Activated CD4-positive, alpha-beta T cell treated with anti-CD3 and anti-CD28 coated beads for 24 hours (primary cell): ENCODE measurements around the gene PAK1.
"Not testable (repeated sequence)": the region's sequence is repeated elsewhere in the genome, so short reads cannot be mapped to it uniquely, and the experiment has no call there.

Experiments used
- DNase-seq, 2 donors: peaks; one replicate each; pipeline ENCODE4 v3.0.0-alpha.2; 2020; ENCODE audit warnings: low read depth in 2 of 2

The PAK1 gene

DNA sequence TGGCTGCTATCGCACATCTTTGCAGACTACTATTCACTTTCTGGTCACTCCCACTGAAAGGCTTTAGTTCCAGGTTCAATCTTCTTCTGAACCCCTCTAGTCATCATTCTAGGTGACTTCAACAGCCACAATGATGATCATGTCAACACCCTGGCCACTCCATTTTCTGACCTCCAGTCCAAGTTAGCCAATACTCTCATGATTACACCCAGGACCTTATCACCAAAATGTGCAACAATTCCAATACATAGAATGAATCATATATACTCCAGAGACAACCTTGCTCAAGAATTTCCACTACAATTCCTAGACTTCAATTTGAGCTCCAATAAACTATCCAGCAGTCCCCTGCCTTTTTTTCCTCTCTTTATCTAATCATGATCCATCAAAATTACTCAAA is 70.7 kb downstream of the PAK1 start:
- no peak for DNase-seq

DNA sequence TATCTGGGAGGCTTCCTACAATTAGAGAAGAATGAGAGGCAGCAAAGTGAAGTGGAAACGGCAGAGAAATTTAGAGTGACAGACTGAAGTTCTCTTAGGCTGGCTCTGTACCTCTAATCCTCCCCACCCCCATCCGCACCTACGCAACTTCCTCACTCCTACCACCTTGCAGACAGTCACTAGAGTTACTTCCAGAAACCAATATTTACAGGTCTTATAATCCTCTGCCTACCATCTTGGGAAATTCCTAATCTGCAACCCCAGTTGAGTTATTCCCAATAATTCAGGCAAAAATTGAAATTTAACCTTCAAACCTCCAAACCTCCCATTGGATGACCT is 71.7 kb downstream of the PAK1 start:
- DNase-seq: no peak

GRCh38 chr11:77401486-77402217 is 72.2 kb downstream of the PAK1 start:
- DNase-seq: no peak

GRCh38 chr11:77400775-77401449 is 73.0 kb downstream of the PAK1 start:
- DNase-seq: no peak

DNA sequence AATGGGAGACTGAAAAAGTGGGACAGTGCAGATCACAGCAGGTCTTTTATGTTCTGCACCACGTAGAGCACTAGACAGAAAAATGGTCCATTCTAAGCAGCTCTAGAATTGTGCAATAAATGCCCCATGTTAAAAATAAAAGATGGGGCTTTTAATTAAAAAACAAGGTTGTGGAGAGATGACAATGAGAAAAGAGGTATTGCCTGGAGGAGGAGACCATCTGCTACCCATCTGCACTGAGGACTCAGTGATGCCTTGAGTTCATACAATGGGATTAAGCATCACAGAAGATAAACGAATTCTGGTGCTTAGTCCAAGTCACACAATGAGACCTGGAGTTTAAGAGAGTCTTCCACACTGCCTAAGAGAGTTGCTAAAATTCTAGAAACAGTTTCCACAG is 73.6 kb downstream of the PAK1 start:
- no peak for DNase-seq

GRCh38 chr11:77397631-77398030 is 76.3 kb downstream of the PAK1 start:
- DNase-seq: no peak

DNA sequence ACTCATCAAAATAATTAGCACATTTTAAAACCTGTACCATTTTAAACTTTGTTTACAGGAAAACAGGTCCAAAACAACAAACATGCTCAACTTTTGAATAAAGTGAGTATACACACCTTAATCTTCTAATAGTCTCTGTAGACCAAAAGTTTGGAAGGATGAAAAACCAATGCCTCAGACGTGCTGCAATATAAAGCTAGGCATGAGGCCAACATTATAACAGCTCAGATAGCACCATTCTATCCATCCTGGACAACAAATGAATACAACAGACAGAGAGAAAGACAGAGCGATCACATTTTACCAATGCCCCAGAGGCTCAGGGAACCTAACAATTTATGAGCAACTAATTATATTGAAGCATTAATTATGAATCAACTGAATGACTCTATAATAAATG is 77.0 kb downstream of the PAK1 start:
- no peak for DNase-seq

- no peak for DNase-seq
Measured at GRCh38 chr11:77396305-77396704, 77.6 kb downstream of the PAK1 start.

DNA sequence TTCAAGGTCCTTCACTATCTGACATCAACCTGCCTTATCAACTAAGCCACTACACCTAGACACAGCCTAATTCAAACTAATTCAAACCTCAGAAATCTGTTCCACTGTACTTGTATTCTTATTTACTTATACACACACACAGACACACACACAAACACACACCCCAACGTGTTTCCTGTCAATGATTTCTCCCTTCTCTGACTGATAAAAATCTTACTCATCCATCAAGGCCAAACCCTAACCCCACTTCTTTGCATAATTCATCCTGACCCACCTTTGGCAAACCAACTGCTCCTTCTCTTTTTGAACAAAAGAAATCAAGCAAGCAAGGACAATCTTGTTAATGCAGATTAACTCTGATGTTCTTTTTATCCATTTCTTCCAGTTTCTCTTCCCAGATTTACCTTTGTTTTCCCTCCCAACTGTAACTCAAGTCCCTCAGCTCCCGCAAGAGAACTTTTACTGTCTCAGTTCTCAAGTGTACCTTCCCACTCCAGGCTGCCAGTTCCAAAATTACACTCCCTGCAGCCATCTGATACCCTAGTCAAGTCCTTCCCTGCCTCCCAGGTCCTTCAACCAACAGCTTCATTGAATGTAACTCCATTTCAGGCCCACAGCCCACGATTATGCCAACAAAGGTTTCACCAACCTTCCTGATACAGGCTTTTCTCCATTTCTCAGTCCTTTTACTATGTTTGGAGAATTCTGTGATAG is 78.3 kb downstream of the PAK1 start:
- DNase-seq: no peak

DNA sequence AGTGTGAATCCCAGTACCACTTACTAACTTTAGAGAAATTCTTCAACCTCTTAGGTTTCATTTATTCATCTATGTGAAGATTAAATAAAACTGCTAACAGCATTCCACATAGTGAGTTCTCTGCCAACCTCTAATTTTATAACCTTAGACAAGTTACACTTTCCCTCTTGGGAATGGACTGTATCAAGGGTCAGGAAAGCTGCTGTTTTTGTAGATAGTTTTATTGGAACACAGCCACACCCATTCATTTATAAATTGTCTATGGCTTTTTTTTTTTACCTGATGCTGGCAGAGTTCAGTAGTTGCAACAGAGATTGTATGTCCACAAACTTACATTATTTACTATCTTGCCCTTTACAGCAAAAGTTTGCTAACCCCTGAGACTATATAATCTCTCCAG is 81.1 kb downstream of the PAK1 start:
- no peak for DNase-seq

DNA sequence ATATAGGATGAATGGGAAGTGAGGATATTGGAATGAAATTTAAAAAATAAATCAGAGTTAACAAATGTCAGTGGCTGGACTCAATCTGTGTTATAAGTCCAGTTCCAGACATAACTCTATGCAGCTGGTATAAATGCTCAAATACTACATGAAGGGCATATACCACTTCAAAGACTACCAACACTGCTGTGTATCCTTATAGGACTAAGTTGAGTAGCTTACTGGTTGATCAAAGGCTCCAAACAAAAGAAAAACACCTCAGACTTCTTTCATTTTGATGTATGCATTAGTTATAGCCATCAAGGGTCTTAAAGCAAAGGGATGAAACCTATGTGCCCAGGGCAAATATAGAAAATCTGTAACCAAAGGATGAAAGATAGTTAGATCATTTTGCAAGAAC is 86.2 kb downstream of the PAK1 start:
- DNase-seq: no peak

DNA sequence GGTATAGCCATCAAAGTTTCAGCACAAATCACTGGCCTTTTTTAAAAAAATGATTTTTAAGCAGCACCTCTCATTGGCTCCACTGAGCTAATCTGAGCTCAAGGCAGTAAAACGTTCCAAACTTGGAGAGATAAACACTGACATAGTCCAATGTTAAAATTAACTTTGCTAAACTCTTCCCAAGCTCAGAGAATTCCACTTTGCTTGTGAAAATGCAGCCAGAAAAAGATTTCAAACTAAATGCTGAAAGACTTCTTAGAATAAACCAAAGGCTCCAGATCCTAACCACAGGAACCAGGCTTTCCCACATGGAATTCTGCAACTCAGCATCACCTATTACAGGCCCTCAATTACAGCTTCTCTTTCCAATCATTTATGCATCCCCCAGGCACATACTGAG is 87.7 kb downstream of the PAK1 start:
- DNase-seq: no peak

DNA sequence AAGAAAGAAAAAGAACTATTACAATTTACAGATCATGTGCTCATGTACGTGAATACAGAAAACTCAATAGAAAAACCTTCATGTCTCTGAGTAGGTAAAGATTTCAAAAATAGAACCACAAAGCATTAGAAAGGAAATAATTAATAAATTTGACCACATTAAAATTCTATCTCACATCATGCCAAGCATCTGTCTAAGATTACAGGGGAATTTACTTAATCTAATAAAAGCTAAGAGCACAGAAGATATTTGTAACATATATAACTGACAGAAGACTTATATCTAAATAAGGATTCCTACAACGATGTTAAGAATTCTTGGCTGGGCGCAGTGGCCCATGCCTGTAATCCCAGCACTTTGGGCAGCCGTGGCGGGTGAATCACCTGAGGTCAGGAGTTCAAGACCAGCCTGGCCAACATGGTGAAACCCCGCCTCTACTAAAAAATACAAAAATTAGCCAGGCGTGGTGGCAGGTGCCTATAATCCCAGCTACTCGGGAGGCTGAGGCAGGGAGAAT is 88.6 kb downstream of the PAK1 start:
- DNase-seq: not testable (repeated sequence)

DNA sequence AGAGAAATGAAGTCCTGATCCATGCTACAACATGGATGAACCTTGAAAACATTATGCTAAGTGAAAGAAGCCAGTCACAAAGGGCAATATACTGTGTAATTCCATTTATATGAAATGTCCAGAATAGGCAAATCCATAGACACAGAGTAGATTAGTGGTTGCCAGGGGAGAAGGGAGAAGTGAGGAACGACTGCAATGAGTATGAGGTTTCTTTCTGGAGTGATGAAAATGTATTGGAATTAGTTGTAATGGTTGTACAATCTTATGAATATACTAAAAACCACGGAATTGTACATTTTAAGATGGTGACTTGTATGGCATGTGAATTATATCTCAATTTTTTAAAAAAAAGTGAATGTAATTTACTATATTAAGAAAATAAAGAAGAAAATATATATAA is 89.3 kb downstream of the PAK1 start:
- DNase-seq: no peak

DNA sequence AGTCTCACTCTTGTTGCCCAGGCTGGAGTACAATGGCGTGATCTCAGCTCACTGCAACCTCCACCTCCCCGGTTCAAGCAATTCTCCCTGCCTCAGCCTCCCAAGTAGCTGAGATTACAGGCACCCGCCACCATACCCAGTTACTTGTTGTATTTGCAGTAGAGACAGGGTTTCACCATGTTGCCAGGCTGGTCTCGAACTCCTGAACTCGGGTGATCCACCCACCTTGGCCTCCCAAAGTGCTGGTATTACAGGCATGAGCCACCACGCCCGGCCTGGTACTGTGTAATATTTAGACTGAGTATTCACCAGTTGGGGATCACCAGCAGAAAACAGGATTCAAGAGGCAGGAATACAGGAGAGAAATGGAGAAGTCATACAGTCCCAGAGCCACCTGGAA is 90.5 kb downstream of the PAK1 start:
- DNase-seq: not testable (repeated sequence)

GRCh38 chr11:77381729-77382665 is 91.9 kb downstream of the PAK1 start:
- no peak for DNase-seq

- DNase-seq: no peak
Measured at GRCh38 chr11:77379934-77380333, 94.0 kb downstream of the PAK1 start.

DNA sequence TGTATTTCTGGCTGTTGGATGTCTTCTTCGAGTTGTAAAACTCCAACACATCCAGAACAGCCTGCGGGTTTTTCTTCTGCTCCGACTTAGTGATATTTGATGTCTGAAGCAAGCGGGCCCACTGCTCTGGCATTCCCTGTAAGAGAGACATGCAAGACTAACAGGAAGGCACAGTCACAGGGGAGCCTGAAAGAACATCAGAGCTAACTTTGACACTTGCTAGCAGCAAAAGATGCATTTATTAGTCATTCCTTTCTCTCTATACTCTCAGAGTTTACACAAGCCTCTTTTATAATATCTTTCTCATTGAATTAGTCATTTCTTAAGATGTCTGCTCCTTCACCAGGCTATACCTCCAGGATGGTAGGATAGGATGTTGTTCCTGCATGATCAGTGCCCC is 94.6 kb downstream of the PAK1 start:
- no peak for DNase-seq

DNA sequence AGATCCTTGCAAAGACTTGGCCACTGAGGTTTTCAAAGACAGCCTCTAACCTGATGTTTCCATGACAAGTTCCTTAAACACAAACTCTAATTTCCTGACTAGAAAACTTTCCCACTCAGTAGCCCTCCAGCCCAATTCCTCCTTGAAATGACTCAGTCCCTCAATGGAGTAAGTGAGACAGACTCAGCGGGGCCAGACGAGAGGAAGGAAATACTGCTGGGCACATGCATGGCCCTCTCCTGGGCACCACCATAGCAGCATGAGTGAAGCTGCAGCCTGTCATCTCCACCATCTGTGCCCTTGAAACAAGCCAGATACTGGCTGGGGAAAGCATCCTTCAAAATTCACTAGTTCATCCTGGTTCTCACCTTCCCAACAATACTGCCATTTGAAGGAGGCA is 96.2 kb downstream of the PAK1 start:
- DNase-seq: no peak

GRCh38 chr11:77375107-77375506 is 98.8 kb downstream of the PAK1 start:
- DNase-seq: no peak

DNA sequence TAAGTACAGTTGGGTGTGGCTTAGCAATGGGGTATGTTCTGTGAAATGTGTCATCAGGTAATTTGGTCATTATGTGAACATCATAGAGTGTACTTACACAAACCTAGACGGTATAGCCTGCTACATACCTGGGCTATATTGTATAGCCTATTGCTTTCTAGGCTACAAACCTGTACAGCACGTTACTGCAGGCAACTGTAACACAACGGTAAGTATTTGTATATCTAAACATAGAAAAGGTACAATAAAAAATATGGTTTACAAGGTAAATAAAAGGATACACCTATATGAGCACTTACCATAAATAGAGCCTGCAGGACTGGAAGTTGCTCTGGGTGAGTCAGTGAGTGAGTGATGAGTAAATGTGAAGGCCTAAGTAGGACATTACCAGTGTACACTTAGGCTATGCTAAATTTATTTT is 99.3 kb downstream of the PAK1 start:
- no peak for DNase-seq

- DNase-seq: no peak
Measured at GRCh38 chr11:77374108-77374507, 99.8 kb downstream of the PAK1 start.
